Panc1 (cell line): Measurements from ENCODE around the gene VAMP3. TPM values are rescaled to one million over a fixed set of nuclear protein-coding genes. Genes with fewer than 3 reads are reported as not detected.

Source experiments
- ATAC-seq: fragments of 200-7000 bp; cut with Tn5 transposase; 2 replicates; pipeline ENCODE4 v1.9.1; 2020; ENCODE audit warnings: mild to moderate bottlenecking, moderate library complexity
- BruUV-seq: library from RNA; stranded (reverse); fragments of 400-500 nt; replicated peaks from 2 replicates; lab custom pipeline; 2021; lab: Mats Ljungman, UMichigan
- CTCF ChIA-PET: fragments of 300-600 bp; sonication (Branson Sonifier 250); formaldehyde crosslinking; loops from one replicate; lab custom pipeline; 2022; ENCODE audit warnings: antibody characterized with exemption; lab: Charles Lee
- POLR2A ChIA-PET: fragments of 300-600 bp; sonication (Branson Sonifier 250); formaldehyde crosslinking; loops from one replicate; lab custom pipeline; 2022; ENCODE audit warnings: antibody characterized with exemption; lab: Charles Lee
- DNase-seq: peaks from one replicate; pipeline ENCODE4 v3.0.0-alpha.2; 2010; ENCODE audit warnings: low read depth, low spot score
- H3K27ac ChIP-seq: 2 replicates; pipeline ENCODE4 v1.5.1; 2011; ENCODE audit warnings: mild to moderate bottlenecking, low read length, inconsistent platforms
- H3K27me3 ChIP-seq: fragments of 200-500 bp; sonication (Bioruptor generic); 2 replicates; pipeline ENCODE4 v1.6.0; 2014; ENCODE audit warnings: low read length, inconsistent platforms; ENCODE audit not compliant: control insufficient read depth, insufficient read depth
- H3K36me3 ChIP-seq: fragments of 200-500 bp; sonication (Bioruptor generic); 2 replicates; pipeline ENCODE4 v1.5.1; 2014; ENCODE audit warnings: inconsistent platforms, mild to moderate bottlenecking, low read length, moderate library complexity; ENCODE audit not compliant: control insufficient read depth, insufficient read depth
- H3K4me1 ChIP-seq: 2 replicates; pipeline ENCODE4 v1.5.1; 2011; ENCODE audit warnings: inconsistent platforms, mild to moderate bottlenecking, low read length, moderate library complexity; ENCODE audit not compliant: control insufficient read depth, insufficient read depth
- H3K4me3 ChIP-seq, 2 experiments: 2 replicates each; pipeline ENCODE4 v1.5.1; 2011 to 2012; ENCODE audit warnings: low read depth in 2 of 2, low read length in 2 of 2, mild to moderate bottlenecking in 2 of 2, inconsistent platforms in 1 of 2, moderate library complexity in 1 of 2
- H3K9me3 ChIP-seq: fragments of 200-500 bp; sonication (Bioruptor generic); 2 replicates; pipeline ENCODE4 v1.5.1; 2014; ENCODE audit warnings: low read depth, mild to moderate bottlenecking, inconsistent platforms, low read length, moderate library complexity; ENCODE audit not compliant: control insufficient read depth, insufficient read depth
- POLR2AphosphoS5 ChIP-seq: IDR thresholded peaks from 2 replicates; pipeline ENCODE4 v1.6.1; 2012; ENCODE audit warnings: mild to moderate bottlenecking, low read depth, low read length, moderate library complexity
- SIN3A ChIP-seq: IDR thresholded peaks from 2 replicates; pipeline ENCODE4 v1.6.1; 2012; ENCODE audit warnings: low read depth, mild to moderate bottlenecking, low read length, moderate library complexity, borderline replicate concordance; ENCODE audit not compliant: insufficient read depth
- TCF7L2 ChIP-seq: IDR thresholded peaks from 2 replicates; pipeline ENCODE4 v1.6.1; 2011; ENCODE audit warnings: mild to moderate bottlenecking, low read depth, low read length, inconsistent platforms
- in situ Hi-C: cut with HindIII; loops from 2 replicates; pipeline ENCODE4 v1.10.0; 2016; ENCODE audit warnings: low sequenced_read_pairs, low pct_unique_long_range_greater_than_20kb
- intact Hi-C: fragments of 100-400 bp; cut with micrococcal nuclease; formaldehyde crosslinking; loops from one replicate; pipeline ENCODE4 v1.10.0; 2022; ENCODE audit not compliant: unreplicated experiment
- total RNA-seq: library from RNA; stranded (reverse); gene quantifications from one replicate; pipeline ENCODE4 v1.2.1, GENCODE V29; 2021; ENCODE audit not compliant: unreplicated experiment
- TF ChIP-seq, protein P1 (sequence below): fragments of 450-650 bp; IDR thresholded peaks from 2 replicates; pipeline ENCODE4 v1.5.1; 2017; ENCODE audit warnings: mild to moderate bottlenecking
- TF ChIP-seq, protein P2 (sequence below), 2 experiments: IDR thresholded peaks; 2 replicates each; pipeline ENCODE4 v1.6.1; 2011 to 2012; ENCODE audit warnings: low read depth in 2 of 2, control low read depth in 1 of 2, low read length in 1 of 2, mild to moderate bottlenecking in 1 of 2, moderate library complexity in 1 of 2; ENCODE audit not compliant: insufficient read depth in 1 of 2

Gene VAMP3
- total RNA-seq, 1 experiment from 2014 or later: 106 TPM

DNA sequence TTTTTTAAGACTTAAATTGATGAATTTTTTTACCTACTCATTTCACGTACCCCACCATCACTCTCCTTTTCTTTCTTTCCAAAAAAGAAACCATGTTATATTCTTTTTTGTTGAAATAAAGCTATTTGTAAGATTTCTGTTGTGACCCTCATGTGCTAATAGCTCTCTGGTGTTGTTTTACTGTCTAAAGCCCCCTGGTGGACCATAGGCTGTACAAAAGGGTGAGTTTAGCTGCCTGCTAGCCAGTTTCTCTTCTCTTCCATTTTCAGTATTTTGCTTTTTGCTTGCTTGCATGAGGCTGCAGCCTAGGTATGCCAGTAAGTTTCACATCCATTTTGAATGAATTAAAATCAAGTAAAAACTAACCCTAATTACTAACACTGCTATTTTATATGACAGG lies 15.6 kb upstream of the VAMP3 start:
- ATAC-seq: peak; percentile 70; the same call in 1 of the 2 replicates

DNA sequence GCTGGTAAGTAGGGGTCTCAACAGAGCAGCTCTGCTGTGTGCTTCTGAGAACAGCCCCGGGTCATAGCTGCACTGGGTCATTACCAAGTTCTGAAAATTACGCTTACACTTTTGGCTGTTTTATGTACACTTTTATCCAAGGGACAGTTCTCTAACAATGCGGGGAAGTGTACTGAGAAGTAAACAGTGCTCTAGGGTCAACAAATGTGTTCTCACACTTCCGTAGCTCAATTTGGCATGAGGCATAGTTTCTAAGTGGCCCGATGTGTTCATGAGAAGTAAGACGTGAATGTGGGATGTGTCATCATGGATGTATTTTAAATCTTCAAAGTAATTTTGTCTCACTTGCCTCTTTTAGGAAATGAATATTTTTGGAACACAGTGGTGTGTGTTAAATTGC lies 10.9 kb upstream of the VAMP3 start:
- no peaks in the 10 kb centered on the region for H3K27me3 ChIP-seq
- intact Hi-C loops (no loop called here), in situ Hi-C loops (no loop called here)
- DNase-seq: no peak
- ChIA-PET POLR2A (no interaction called here), CTCF (interaction anchor here (1.1 kb wide), 1 partner anchor 91 kb away, joined by 5 read pairs; no protein-coding TSS in a partner anchor)
- no peaks in the 10 kb centered on the region for H3K4me1 ChIP-seq
- no peak overlapping the region for H3K4me3 ChIP-seq
- H3K9me3 ChIP-seq: no peaks in the 10 kb centered on the region
- ATAC-seq: no peak
- no peak for TF ChIP-seq SIN3A
- BruUV-seq: no TSS peak
- no peak overlapping the region for H3K27ac ChIP-seq
- no peaks in the 10 kb centered on the region for H3K36me3 ChIP-seq

More for the DNA sequence above, 15.6 kb upstream of the VAMP3 start:
- DNase-seq: no peak
- in situ Hi-C loops: no loop called here
- BruUV-seq: no TSS peak
- TF ChIP-seq, protein P1, sequence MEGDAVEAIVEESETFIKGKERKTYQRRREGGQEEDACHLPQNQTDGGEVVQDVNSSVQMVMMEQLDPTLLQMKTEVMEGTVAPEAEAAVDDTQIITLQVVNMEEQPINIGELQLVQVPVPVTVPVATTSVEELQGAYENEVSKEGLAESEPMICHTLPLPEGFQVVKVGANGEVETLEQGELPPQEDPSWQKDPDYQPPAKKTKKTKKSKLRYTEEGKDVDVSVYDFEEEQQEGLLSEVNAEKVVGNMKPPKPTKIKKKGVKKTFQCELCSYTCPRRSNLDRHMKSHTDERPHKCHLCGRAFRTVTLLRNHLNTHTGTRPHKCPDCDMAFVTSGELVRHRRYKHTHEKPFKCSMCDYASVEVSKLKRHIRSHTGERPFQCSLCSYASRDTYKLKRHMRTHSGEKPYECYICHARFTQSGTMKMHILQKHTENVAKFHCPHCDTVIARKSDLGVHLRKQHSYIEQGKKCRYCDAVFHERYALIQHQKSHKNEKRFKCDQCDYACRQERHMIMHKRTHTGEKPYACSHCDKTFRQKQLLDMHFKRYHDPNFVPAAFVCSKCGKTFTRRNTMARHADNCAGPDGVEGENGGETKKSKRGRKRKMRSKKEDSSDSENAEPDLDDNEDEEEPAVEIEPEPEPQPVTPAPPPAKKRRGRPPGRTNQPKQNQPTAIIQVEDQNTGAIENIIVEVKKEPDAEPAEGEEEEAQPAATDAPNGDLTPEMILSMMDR: peak; percentile 45
- TF ChIP-seq SIN3A (no peak), POLR2AphosphoS5 (no peak), TCF7L2 (no peak)
- H3K27ac ChIP-seq: no peak overlapping the region
- ChIA-PET CTCF (interaction anchor here (0.6 to 5.3 kb wide), 3 partner anchors 35 to 88 kb away, joined by 3 to 135 read pairs (median 13); no protein-coding TSS in a partner anchor), POLR2A (interaction anchor here (0.7 kb wide), 1 partner anchor 92 kb away, joined by 7 read pairs; no protein-coding TSS in a partner anchor)
- H3K9me3 ChIP-seq: no peaks in the 10 kb centered on the region
- H3K4me3 ChIP-seq: no peak overlapping the region
- H3K27me3 ChIP-seq: no peaks in the 10 kb centered on the region
- peaks cover 3% of the 10 kb centered on the region; the same call in 1 of the 2 replicates for H3K4me1 ChIP-seq
- intact Hi-C loops: no loop called here
- no peaks in the 10 kb centered on the region for H3K36me3 ChIP-seq

DNA sequence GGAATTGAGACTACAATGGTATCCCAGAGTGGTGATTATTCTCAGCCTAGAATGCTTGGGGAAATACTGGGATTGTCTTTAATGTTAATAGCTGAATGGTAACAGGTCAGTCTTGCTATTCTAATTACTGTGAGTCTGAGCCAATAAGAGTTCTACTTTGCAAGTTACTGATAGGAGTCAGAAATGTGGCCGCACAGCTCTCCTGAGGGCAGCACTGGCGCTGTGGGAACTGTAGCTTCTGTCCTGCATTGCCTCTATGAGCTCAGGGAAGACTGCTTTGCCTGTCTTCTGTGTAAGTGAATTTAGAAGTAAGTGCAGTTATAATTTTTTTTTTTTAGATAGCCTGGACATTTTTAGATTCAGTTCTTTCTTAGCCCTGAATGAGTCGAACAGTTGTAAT lies 10.0 kb upstream of the VAMP3 start:
- BruUV-seq: no TSS peak
- TF ChIP-seq SIN3A: no peak
- TF ChIP-seq TCF7L2: no peak
- TF ChIP-seq, protein P1: no peak
- TF ChIP-seq, protein P2, sequence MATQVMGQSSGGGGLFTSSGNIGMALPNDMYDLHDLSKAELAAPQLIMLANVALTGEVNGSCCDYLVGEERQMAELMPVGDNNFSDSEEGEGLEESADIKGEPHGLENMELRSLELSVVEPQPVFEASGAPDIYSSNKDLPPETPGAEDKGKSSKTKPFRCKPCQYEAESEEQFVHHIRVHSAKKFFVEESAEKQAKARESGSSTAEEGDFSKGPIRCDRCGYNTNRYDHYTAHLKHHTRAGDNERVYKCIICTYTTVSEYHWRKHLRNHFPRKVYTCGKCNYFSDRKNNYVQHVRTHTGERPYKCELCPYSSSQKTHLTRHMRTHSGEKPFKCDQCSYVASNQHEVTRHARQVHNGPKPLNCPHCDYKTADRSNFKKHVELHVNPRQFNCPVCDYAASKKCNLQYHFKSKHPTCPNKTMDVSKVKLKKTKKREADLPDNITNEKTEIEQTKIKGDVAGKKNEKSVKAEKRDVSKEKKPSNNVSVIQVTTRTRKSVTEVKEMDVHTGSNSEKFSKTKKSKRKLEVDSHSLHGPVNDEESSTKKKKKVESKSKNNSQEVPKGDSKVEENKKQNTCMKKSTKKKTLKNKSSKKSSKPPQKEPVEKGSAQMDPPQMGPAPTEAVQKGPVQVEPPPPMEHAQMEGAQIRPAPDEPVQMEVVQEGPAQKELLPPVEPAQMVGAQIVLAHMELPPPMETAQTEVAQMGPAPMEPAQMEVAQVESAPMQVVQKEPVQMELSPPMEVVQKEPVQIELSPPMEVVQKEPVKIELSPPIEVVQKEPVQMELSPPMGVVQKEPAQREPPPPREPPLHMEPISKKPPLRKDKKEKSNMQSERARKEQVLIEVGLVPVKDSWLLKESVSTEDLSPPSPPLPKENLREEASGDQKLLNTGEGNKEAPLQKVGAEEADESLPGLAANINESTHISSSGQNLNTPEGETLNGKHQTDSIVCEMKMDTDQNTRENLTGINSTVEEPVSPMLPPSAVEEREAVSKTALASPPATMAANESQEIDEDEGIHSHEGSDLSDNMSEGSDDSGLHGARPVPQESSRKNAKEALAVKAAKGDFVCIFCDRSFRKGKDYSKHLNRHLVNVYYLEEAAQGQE (IDR thresholded peaks at IDR 0.05; ENCODE audit: insufficient read depth in 1 of 2, low read depth in 2 of 2, low read length in 1 of 2): no peak
- TF ChIP-seq POLR2AphosphoS5: no peak
- CTCF ChIA-PET: interaction anchor here (1.1 to 1.7 kb wide), 2 partner anchors 8 to 92 kb away, joined by 5 to 10 read pairs; no protein-coding TSS in a partner anchor
- Histone ChIP-seq H3K27me3 (no peaks in the 10 kb centered on the region), H3K9me3 (no peaks in the 10 kb centered on the region), H3K27ac (no peak overlapping the region), H3K4me1 (no peaks in the 10 kb centered on the region), H3K36me3 (no peaks in the 10 kb centered on the region), H3K4me3 (no peak overlapping the region)
- in situ Hi-C loops (no loop called here), intact Hi-C loops (no loop called here)
- DNase-seq: no peak
- POLR2A ChIA-PET: no interaction called here
- ATAC-seq: no peak
